Lower leg skin (tissue), 3 donors: Measurements from ENCODE around the gene ENDOG.

Experiments used
- POLR2A ChIP-seq, 2 donors: fragments of 450-650 bp; IDR thresholded peaks; one replicate each; pipeline ENCODE4 v1.6.1; 2016 to 2017; ENCODE audit warnings: antibody characterized with exemption in 2 of 2, mild to moderate bottlenecking in 1 of 2, moderate library complexity in 1 of 2
- TF ChIP-seq, protein P1 (sequence below), 3 donors: fragments of 450-650 bp; IDR thresholded peaks; one replicate each; pipeline ENCODE4 v1.5.1; 2016; ENCODE audit warnings: antibody characterized with exemption in 3 of 3, mild to moderate bottlenecking in 3 of 3, moderate library complexity in 2 of 3

DNA sequence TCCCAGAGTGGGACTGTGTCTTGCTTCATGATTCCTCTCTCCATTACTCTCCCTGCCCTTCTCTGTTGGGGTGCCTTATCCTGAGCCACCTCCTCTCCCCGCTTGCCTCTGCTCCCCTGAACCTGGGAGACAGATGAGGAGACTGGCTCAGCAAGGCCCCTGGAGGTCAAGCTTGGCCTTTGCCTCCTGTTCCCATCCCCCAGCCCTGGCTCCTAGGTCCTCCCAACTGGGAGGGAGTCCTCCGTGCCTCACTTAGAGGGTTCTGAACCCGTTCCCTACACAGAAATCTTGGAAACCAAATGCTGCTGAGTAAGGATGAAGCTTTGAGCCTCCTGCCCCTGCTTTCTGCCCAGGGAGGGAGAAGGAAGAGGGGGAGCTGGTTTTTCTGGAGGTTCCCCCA, 9.8 kb upstream of the ENDOG start:
- TF ChIP-seq, protein P1, sequence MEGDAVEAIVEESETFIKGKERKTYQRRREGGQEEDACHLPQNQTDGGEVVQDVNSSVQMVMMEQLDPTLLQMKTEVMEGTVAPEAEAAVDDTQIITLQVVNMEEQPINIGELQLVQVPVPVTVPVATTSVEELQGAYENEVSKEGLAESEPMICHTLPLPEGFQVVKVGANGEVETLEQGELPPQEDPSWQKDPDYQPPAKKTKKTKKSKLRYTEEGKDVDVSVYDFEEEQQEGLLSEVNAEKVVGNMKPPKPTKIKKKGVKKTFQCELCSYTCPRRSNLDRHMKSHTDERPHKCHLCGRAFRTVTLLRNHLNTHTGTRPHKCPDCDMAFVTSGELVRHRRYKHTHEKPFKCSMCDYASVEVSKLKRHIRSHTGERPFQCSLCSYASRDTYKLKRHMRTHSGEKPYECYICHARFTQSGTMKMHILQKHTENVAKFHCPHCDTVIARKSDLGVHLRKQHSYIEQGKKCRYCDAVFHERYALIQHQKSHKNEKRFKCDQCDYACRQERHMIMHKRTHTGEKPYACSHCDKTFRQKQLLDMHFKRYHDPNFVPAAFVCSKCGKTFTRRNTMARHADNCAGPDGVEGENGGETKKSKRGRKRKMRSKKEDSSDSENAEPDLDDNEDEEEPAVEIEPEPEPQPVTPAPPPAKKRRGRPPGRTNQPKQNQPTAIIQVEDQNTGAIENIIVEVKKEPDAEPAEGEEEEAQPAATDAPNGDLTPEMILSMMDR (IDR thresholded peaks at IDR 0.05), result no peak
- TF ChIP-seq POLR2A (IDR thresholded peaks at IDR 0.05), result no peak
